ENCODE data around the gene CD63. TPM values are rescaled to one million over a fixed set of nuclear protein-coding genes. Genes with fewer than 3 reads are reported as not detected.

Gene CD63
- total and polyA plus RNA-seq, 9 of the 15 experiments (the other 6 are each of a cell fraction or from before 2014, with no cell fraction given), result 313 to 735 (median 433) TPM

DNA sequence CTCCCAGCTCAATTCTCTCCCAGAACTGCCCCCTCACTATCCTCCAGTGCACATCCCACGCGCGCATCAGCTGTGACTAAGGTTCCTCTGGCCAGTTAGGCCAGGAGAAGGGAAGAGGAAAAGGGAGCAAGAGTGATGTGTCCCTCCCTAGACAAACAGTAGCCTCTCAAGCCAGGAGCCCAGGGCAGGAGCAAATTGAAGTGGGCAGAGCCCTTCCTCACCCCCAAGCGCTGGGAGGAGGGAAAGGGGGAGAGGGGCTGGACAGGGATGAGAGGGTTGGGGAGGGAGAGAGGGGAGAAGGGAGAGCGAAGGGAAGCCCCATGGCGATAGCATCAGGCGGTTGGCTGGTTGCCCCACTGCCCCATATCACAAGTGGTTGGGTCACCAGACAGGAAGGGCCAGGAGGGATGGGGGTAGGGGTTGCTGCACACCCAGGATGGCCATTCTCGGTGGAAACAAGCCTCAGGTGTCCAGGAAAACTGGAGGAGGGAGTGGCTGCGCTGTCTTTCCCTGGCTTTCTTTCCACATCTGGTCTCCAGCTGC, 1.1 kb downstream of the CD63 start (continued):
- TF ChIP-seq TEAD4 (IDR thresholded peaks at IDR 0.05; ENCODE audit: low read length), result peak; percentile 11; the same call in 1 of the 2 replicates
- TF ChIP-seq TEAD4 (CRISPR knock-in tag; IDR thresholded peaks at IDR 0.05; ENCODE audit: borderline replicate concordance), result no peak
- 0 out of 2 replicates have a peak, but pooled peaks have one; percentile 34 for TF ChIP-seq ZNF143 (CRISPR knock-in tag; IDR thresholded peaks at IDR 0.05)
- no peak for TF ChIP-seq HDAC8 (tag; IDR thresholded peaks at IDR 0.05)
- TF ChIP-seq ELF1 (tag; IDR thresholded peaks at IDR 0.05), result peak; percentile 71
- TF ChIP-seq NCOR1 (IDR thresholded peaks at IDR 0.05), result peak; percentile 68
- peak; percentile 8 to 57; a peak in 1 of 4 replicates for TF ChIP-seq SIN3A (IDR thresholded peaks at IDR 0.05; ENCODE audit: borderline replicate concordance in 2 of 2, control insufficient read depth in 1 of 2, low read depth in 2 of 2, low read length in 2 of 2)
- no peak for TF ChIP-seq ZNF740 (CRISPR knock-in tag; IDR thresholded peaks at IDR 0.05)
- TF ChIP-seq ZNF740 (tag; IDR thresholded peaks at IDR 0.05), result 0 out of 4 replicates have a peak, but pooled peaks of 1 of the 2 experiments have one; percentile 3

DNA sequence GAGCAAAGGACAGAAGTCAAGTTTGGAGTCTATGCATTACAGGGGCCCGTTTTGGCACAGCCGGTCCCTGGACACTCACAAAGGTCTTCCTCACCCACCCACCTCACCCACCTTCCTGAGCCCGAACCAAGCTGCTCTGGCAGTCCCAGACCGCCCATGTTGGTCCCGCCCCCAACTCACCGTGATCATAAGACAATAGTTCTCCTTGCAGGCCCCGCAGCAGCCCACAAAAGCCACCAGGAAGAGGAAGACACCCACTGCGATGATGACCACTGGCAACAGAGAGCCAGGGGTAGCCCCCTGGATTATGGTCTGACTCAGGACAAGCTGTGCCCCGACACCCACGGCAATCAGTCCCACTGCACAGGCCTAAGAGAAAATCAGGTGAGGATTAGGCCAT, 1.8 kb downstream of the CD63 start:
- Histone ChIP-seq H3K27me3 (ENCODE audit: control insufficient read depth in 2 of 2, insufficient read depth in 2 of 2, low read length in 2 of 2) (no peaks in the 10 kb centered on the region), H2AFZ (ENCODE audit: low read depth, low read length) (no peak overlapping the region), H3K27ac (ENCODE audit: extremely low read depth, low read depth, low read length) (peak overlapping the region; percentile 97; the same call in 2 of the 3 replicates), H3K9me3 (replicated peaks; ENCODE audit: control insufficient read depth, insufficient read depth, low read depth, low read length) (no peaks in the 10 kb centered on the region), H3K79me2 (ENCODE audit: control insufficient read depth, insufficient read depth, low read length) (peaks cover 28% of the 10 kb centered on the region), H3K36me3 (ENCODE audit: control insufficient read depth, insufficient read depth, low read length) (peaks cover 42% of the 10 kb centered on the region), H3K4me3 (peak overlapping the region; percentile 69; the same call in 1 of the 2 replicates), H3K9ac (ENCODE audit: insufficient read depth in 1 of 2, low read depth in 2 of 2, low read length in 2 of 2) (peak overlapping the region; percentile 94 to 97), H3K4me2 (ENCODE audit: insufficient read depth, low read length) (peak overlapping the region; percentile 95), H3K9me1 (ENCODE audit: control insufficient read depth, insufficient read depth, low read length) (no peaks in the 10 kb centered on the region), H4K20me1 (replicated peaks; ENCODE audit: control insufficient read depth, insufficient read depth, low read length) (peaks cover 22% of the 10 kb centered on the region; the same call in 1 of the 2 replicates), H3K4me1 (replicated peaks in 1 of 2; ENCODE audit: control insufficient read depth in 2 of 2, insufficient read depth in 2 of 2, low read length in 2 of 2) (peaks cover 22 to 43% of the 10 kb centered on the region in 2 experiments; a peak in 4 of 5 replicates)
- ATAC-seq, result no peak
- no peak for FAIRE-seq
- DNase-seq (ENCODE audit: extremely low read depth in 1 of 4, low spot score in 3 of 4), result no peak
- WGBS (ENCODE audit: insufficient coverage, low coverage, missing lambda C conversion rate), result 24% methylated on average over 10 of the region's 10 CpGs
- intact Hi-C loops (cut with micrococcal nuclease) (no loop called here), in situ Hi-C loops (cut with MboI) (no loop called here)
- ChIA-PET POLR2A (interaction anchor here (0.7 to 1.0 kb wide), 3 partner anchors 9 to 27 kb away, joined by 3 to 5 read pairs (median 3); no protein-coding TSS in a partner anchor), CTCF (ENCODE audit: low intra/inter-chr PET ratio) (no interaction called here)
- no TSS peak for BruUV-seq (replicated peaks)
- TF ChIP-seq ETS2 (tag; IDR thresholded peaks at IDR 0.05; ENCODE audit: borderline replicate concordance, poor library complexity, severe bottlenecking), result no peak
- TF ChIP-seq POLR2G (IDR thresholded peaks at IDR 0.05; ENCODE audit: low read depth, low read length), result 0 out of 2 replicates have a peak, but pooled peaks have one; percentile 21
- TF ChIP-seq, protein P1, sequence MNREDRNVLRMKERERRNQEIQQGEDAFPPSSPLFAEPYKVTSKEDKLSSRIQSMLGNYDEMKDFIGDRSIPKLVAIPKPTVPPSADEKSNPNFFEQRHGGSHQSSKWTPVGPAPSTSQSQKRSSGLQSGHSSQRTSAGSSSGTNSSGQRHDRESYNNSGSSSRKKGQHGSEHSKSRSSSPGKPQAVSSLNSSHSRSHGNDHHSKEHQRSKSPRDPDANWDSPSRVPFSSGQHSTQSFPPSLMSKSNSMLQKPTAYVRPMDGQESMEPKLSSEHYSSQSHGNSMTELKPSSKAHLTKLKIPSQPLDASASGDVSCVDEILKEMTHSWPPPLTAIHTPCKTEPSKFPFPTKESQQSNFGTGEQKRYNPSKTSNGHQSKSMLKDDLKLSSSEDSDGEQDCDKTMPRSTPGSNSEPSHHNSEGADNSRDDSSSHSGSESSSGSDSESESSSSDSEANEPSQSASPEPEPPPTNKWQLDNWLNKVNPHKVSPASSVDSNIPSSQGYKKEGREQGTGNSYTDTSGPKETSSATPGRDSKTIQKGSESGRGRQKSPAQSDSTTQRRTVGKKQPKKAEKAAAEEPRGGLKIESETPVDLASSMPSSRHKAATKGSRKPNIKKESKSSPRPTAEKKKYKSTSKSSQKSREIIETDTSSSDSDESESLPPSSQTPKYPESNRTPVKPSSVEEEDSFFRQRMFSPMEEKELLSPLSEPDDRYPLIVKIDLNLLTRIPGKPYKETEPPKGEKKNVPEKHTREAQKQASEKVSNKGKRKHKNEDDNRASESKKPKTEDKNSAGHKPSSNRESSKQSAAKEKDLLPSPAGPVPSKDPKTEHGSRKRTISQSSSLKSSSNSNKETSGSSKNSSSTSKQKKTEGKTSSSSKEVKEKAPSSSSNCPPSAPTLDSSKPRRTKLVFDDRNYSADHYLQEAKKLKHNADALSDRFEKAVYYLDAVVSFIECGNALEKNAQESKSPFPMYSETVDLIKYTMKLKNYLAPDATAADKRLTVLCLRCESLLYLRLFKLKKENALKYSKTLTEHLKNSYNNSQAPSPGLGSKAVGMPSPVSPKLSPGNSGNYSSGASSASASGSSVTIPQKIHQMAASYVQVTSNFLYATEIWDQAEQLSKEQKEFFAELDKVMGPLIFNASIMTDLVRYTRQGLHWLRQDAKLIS (CRISPR knock-in tag; IDR thresholded peaks at IDR 0.05), result no peak
- no peak for TF ChIP-seq THRB (CRISPR knock-in tag; conservative IDR thresholded peaks at IDR 0.05)
- TF ChIP-seq NR3C1 (CRISPR knock-in tag; IDR thresholded peaks at IDR 0.05), result no peak

Measured in K562 (cell line).